Measurements from ENCODE around the gene PPP2R3B. TPM values are rescaled to one million over a fixed set of nuclear protein-coding genes. Genes with fewer than 3 reads are reported as not detected.
"Not testable (repeated sequence)": the region's sequence is repeated elsewhere in the genome, so short reads cannot be mapped to it uniquely, and the experiment has no call there.

Gene PPP2R3B
- total RNA-seq, 1 donor = 6.0 TPM

GRCh38 chrX:357035-357692 lies 29.5 kb downstream of the PPP2R3B start:
- Histone ChIP-seq H3K4me1 (ENCODE audit: insufficient read depth, low read length) (peaks cover 3% of the 10 kb centered on the region), H3K9me3 (ENCODE audit: low read depth, low read length) (no peaks in the 10 kb centered on the region), H3K4me3 (ENCODE audit: low read length) (no peak overlapping the region), H3K27me3 (ENCODE audit: insufficient read depth, low read length) (no peaks in the 10 kb centered on the region)

- Histone ChIP-seq H3K4me3 (ENCODE audit: low read length) (no peak overlapping the region), H3K4me1 (ENCODE audit: insufficient read depth, low read length) (peaks cover 3% of the 10 kb centered on the region), H3K9me3 (ENCODE audit: low read depth, low read length) (no peaks in the 10 kb centered on the region), H3K27me3 (ENCODE audit: insufficient read depth, low read length) (no peaks in the 10 kb centered on the region)
Measured at GRCh38 chrX:356385-357034, 30.2 kb downstream of the PPP2R3B start.

- H3K27me3 ChIP-seq (ENCODE audit: insufficient read depth, low read length) = no peaks in the 10 kb centered on the region
- H3K4me1 ChIP-seq (ENCODE audit: insufficient read depth, low read length) = peaks cover 3% of the 10 kb centered on the region
- no peak overlapping the region for H3K4me3 ChIP-seq (ENCODE audit: low read length)
- no peaks in the 10 kb centered on the region for H3K9me3 ChIP-seq (ENCODE audit: low read depth, low read length)
Measured at GRCh38 chrX:355329-356050, 31.2 kb downstream of the PPP2R3B start.

- Histone ChIP-seq H3K9me3 (ENCODE audit: low read depth, low read length) (no peaks in the 10 kb centered on the region), H3K4me1 (ENCODE audit: insufficient read depth, low read length) (peaks cover 3% of the 10 kb centered on the region), H3K4me3 (ENCODE audit: low read length) (no peak overlapping the region), H3K27me3 (ENCODE audit: insufficient read depth, low read length) (no peaks in the 10 kb centered on the region)
Measured at GRCh38 chrX:353566-354535, 32.9 kb downstream of the PPP2R3B start.

GRCh38 chrX:352582-353314 lies 34.0 kb downstream of the PPP2R3B start:
- Histone ChIP-seq H3K4me3 (ENCODE audit: low read length) (no peak overlapping the region), H3K9me3 (ENCODE audit: low read depth, low read length) (no peaks in the 10 kb centered on the region), H3K27me3 (ENCODE audit: insufficient read depth, low read length) (no peaks in the 10 kb centered on the region), H3K4me1 (ENCODE audit: insufficient read depth, low read length) (peaks cover 3% of the 10 kb centered on the region)

- no peak overlapping the region for H3K4me3 ChIP-seq (ENCODE audit: low read length)
- peaks cover 3% of the 10 kb centered on the region for H3K4me1 ChIP-seq (ENCODE audit: insufficient read depth, low read length)
- H3K27me3 ChIP-seq (ENCODE audit: insufficient read depth, low read length) = no peaks in the 10 kb centered on the region
- no peaks in the 10 kb centered on the region for H3K9me3 ChIP-seq (ENCODE audit: low read depth, low read length)
Measured at GRCh38 chrX:352181-352580, 34.5 kb downstream of the PPP2R3B start.

GRCh38 chrX:351736-352135 lies 35.0 kb downstream of the PPP2R3B start:
- Histone ChIP-seq H3K9me3 (ENCODE audit: low read depth, low read length) (no peaks in the 10 kb centered on the region), H3K4me1 (ENCODE audit: insufficient read depth, low read length) (no peaks in the 10 kb centered on the region), H3K4me3 (ENCODE audit: low read length) (no peak overlapping the region), H3K27me3 (ENCODE audit: insufficient read depth, low read length) (no peaks in the 10 kb centered on the region)

GRCh38 chrX:351324-351641 lies 35.4 kb downstream of the PPP2R3B start:
- not testable (repeated sequence) for H3K27me3 ChIP-seq (ENCODE audit: insufficient read depth, low read length); H3K9me3 ChIP-seq (ENCODE audit: low read depth, low read length); H3K4me3 ChIP-seq (ENCODE audit: low read length); H3K4me1 ChIP-seq (ENCODE audit: insufficient read depth, low read length)

GRCh38 chrX:350534-351323 lies 36.0 kb downstream of the PPP2R3B start:
- no peaks in the 10 kb centered on the region for H3K9me3 ChIP-seq (ENCODE audit: low read depth, low read length)
- H3K27me3 ChIP-seq (ENCODE audit: insufficient read depth, low read length) = no peaks in the 10 kb centered on the region
- no peak overlapping the region for H3K4me3 ChIP-seq (ENCODE audit: low read length)
- H3K4me1 ChIP-seq (ENCODE audit: insufficient read depth, low read length) = no peaks in the 10 kb centered on the region

GRCh38 chrX:350148-350533 lies 36.6 kb downstream of the PPP2R3B start:
- Histone ChIP-seq H3K4me3 (ENCODE audit: low read length) (no peak overlapping the region), H3K27me3 (ENCODE audit: insufficient read depth, low read length) (no peaks in the 10 kb centered on the region), H3K4me1 (ENCODE audit: insufficient read depth, low read length) (no peaks in the 10 kb centered on the region), H3K9me3 (ENCODE audit: low read depth, low read length) (no peaks in the 10 kb centered on the region)

GRCh38 chrX:349702-350101 lies 37.0 kb downstream of the PPP2R3B start:
- Histone ChIP-seq H3K4me1 (ENCODE audit: insufficient read depth, low read length) (no peaks in the 10 kb centered on the region), H3K27me3 (ENCODE audit: insufficient read depth, low read length) (no peaks in the 10 kb centered on the region), H3K9me3 (ENCODE audit: low read depth, low read length) (no peaks in the 10 kb centered on the region), H3K4me3 (ENCODE audit: low read length) (no peak overlapping the region)

GRCh38 chrX:349196-349595 lies 37.5 kb downstream of the PPP2R3B start:
- H3K4me1 ChIP-seq (ENCODE audit: insufficient read depth, low read length) = no peaks in the 10 kb centered on the region
- no peak overlapping the region for H3K4me3 ChIP-seq (ENCODE audit: low read length)
- no peaks in the 10 kb centered on the region for H3K27me3 ChIP-seq (ENCODE audit: insufficient read depth, low read length)
- H3K9me3 ChIP-seq (ENCODE audit: low read depth, low read length) = no peaks in the 10 kb centered on the region

- Histone ChIP-seq H3K4me3 (ENCODE audit: low read length) (no peak overlapping the region), H3K9me3 (ENCODE audit: low read depth, low read length) (no peaks in the 10 kb centered on the region), H3K4me1 (ENCODE audit: insufficient read depth, low read length) (no peaks in the 10 kb centered on the region), H3K27me3 (ENCODE audit: insufficient read depth, low read length) (no peaks in the 10 kb centered on the region)
Measured at GRCh38 chrX:348461-349117, 38.1 kb downstream of the PPP2R3B start.

All from mononuclear cell (primary cell).